GM23248 (cell line): Measurements from ENCODE around the gene P2RX1. TPM values are rescaled to one million over a fixed set of nuclear protein-coding genes. Genes with fewer than 3 reads are reported as not detected.

Experiments used
- DNase-seq: peaks from one replicate; pipeline ENCODE4 v3.0.0-alpha.2; 2015
- H2AFZ ChIP-seq: fragments of 200-600 bp; sonication (generic); 2 replicates; pipeline ENCODE4 v1.6.1; 2016; ENCODE audit warnings: antibody characterized with exemption
- H3F3A ChIP-seq: fragments of 200-600 bp; sonication (generic); 2 replicates; pipeline ENCODE4 v1.6.1; 2016; ENCODE audit warnings: mild to moderate bottlenecking, antibody characterized with exemption, mixed run types; ENCODE audit not compliant: insufficient read depth
- H3K27ac ChIP-seq: fragments of 200-600 bp; sonication (generic); 2 replicates; pipeline ENCODE4 v1.5.1; 2016; ENCODE audit warnings: mild to moderate bottlenecking
- H3K27me3 ChIP-seq: fragments of 200-600 bp; sonication (generic); replicated peaks from 2 replicates; pipeline ENCODE4 v1.6.1; 2016; ENCODE audit warnings: mild to moderate bottlenecking; ENCODE audit not compliant: insufficient read depth
- H3K36me3 ChIP-seq: fragments of 200-600 bp; sonication (generic); 2 replicates; pipeline ENCODE4 v1.6.1; 2016; ENCODE audit warnings: low read depth, mild to moderate bottlenecking
- H3K4me1 ChIP-seq: fragments of 200-600 bp; sonication (generic); 2 replicates; pipeline ENCODE4 v1.6.1; 2016; ENCODE audit warnings: mild to moderate bottlenecking; ENCODE audit not compliant: insufficient read depth
- H3K4me2 ChIP-seq: fragments of 200-600 bp; sonication (generic); one replicate; pipeline ENCODE4 v1.6.1; 2016; ENCODE audit warnings: mild to moderate bottlenecking; ENCODE audit not compliant: unreplicated experiment
- H3K4me3 ChIP-seq: fragments of 200-600 bp; sonication (generic); 2 replicates; pipeline ENCODE4 v1.5.1; 2016; ENCODE audit warnings: mild to moderate bottlenecking
- H3K79me2 ChIP-seq: fragments of 200-600 bp; sonication (generic); 2 replicates; pipeline ENCODE4 v1.6.1; 2016; ENCODE audit warnings: mild to moderate bottlenecking; ENCODE audit not compliant: insufficient read depth
- H3K9ac ChIP-seq: fragments of 200-600 bp; sonication (generic); 2 replicates; pipeline ENCODE4 v1.6.1; 2016; ENCODE audit warnings: mild to moderate bottlenecking
- H3K9me2 ChIP-seq: fragments of 200-600 bp; sonication (generic); 2 replicates; pipeline ENCODE4 v1.6.1; 2016; ENCODE audit warnings: mixed run types, mild to moderate bottlenecking, moderate library complexity; ENCODE audit not compliant: insufficient read depth
- H3K9me3 ChIP-seq: fragments of 200-600 bp; sonication (generic); one replicate; pipeline ENCODE4 v1.6.1; 2017; ENCODE audit warnings: low read depth
- H4K20me1 ChIP-seq: fragments of 200-600 bp; sonication (generic); 2 replicates; pipeline ENCODE4 v1.6.0; 2016; ENCODE audit not compliant: insufficient read depth
- EZH2 ChIP-seq: fragments of 200-600 bp; sonication (generic); IDR thresholded peaks from 2 replicates; pipeline ENCODE4 v1.6.1; 2018; ENCODE audit warnings: antibody characterized with exemption, mild to moderate bottlenecking; ENCODE audit not compliant: insufficient read depth, poor library complexity, severe bottlenecking
- EZH2phosphoT487 ChIP-seq: fragments of 200-600 bp; sonication (generic); IDR thresholded peaks from 2 replicates; pipeline ENCODE4 v1.6.1; 2018; ENCODE audit warnings: antibody characterized with exemption, moderate library complexity, mild to moderate bottlenecking, low read depth; ENCODE audit not compliant: insufficient read depth
- WGBS, 2 experiments: methylation state at CpG; one replicate each; pipeline ENCODE4 v1.1.6; 2015 to 2017; ENCODE audit warnings: low lambda C conversion rate in 2 of 2, low coverage in 1 of 2; ENCODE audit errors: missing lambda C conversion rate in 2 of 2; 5-methylcytosine and 5-hydroxymethylcytosine counted together
- in situ Hi-C: fragments of 300-500 bp; cut with MboI; formaldehyde crosslinking; loops from 2 replicates; pipeline ENCODE4 v1.15.0; 2020
- polyA plus RNA-seq: library from polyadenylated mRNA; unstranded; fragments of >200 nt; fragmentation: Nextera tagmentation; extraction: Ambion mirVana; gene quantifications from 2 replicates; pipeline ENCODE4 v1.2.1, GENCODE V29; 2016
- total RNA-seq: library from RNA; depleted of rRNA; stranded (reverse); fragments of >200 nt; shearing (Covaris generic); gene quantifications from 2 replicates; pipeline ENCODE4 v1.2.3, GENCODE V29; 2014

The P2RX1 gene
- total and polyA plus RNA-seq, 2 experiments from 2014 or later: not detected

GRCh38 chr17:3919123-3919624, 2.9 kb upstream of the P2RX1 start:
- no peak overlapping the region for H3K27ac ChIP-seq
- no peaks in the 10 kb centered on the region for H4K20me1 ChIP-seq
- no peaks in the 10 kb centered on the region for H3F3A ChIP-seq
- H3K36me3 ChIP-seq: no peaks in the 10 kb centered on the region
- H2AFZ ChIP-seq: no peak overlapping the region
- 86 to 87% methylated on average over 14 to 19 of the region's 22 CpGs for WGBS, 2 experiments
- no peak for DNase-seq
- H3K4me3 ChIP-seq: no peak overlapping the region
- no peak overlapping the region for H3K9ac ChIP-seq
- TF ChIP-seq EZH2phosphoT487 (no peak), EZH2 (no peak)
- H3K9me3 ChIP-seq: no peaks in the 10 kb centered on the region
- in situ Hi-C loops: loop anchor here (10.0 kb wide), 1 partner anchor 86 kb away; no protein-coding TSS in a partner anchor
- no peaks in the 10 kb centered on the region for H3K9me2 ChIP-seq
- H3K4me1 ChIP-seq: no peaks in the 10 kb centered on the region
- no peaks in the 10 kb centered on the region for H3K79me2 ChIP-seq
- no peaks in the 10 kb centered on the region for H3K27me3 ChIP-seq
- no peak overlapping the region for H3K4me2 ChIP-seq

DNA sequence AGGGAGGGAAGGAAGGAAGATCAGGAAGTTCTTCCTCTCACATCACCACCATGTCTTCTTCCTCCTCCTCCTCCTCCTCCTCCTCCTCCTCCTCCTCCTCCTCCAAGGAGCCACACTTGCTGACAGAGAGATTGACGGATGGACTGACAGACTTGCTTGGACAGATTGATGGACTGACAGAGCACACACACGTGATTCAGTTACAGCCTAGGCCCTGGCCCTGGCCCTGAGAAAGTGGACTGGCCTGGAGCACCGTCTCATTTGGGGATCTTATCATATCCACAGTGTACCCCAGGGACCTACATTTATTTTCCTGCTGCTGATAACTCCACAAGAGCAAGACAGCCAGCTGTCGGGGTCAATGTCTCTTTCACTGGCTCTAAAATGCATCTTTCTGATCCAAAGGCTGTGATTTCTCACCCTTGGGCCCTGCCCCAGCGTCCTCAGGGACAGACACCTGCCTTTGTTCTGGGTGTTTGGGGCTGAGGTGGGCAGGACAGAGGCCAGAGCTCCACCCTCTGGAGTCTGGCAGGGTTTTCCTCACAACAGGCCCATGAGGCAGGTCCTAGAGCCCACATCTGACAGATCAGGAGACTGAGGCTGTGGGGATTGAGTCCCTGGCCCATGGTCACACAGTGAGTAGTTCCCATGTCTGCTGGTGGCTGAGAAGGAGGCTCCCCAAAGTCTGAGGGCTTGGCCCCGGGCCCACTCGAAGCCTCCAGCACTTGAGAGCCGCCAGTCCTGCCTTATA, 2.3 kb upstream of the P2RX1 start:
- in situ Hi-C loops: loop anchor here (10.0 kb wide), 1 partner anchor 86 kb away; no protein-coding TSS in a partner anchor
- Histone ChIP-seq H3K4me1 (no peaks in the 10 kb centered on the region), H3K9me3 (no peaks in the 10 kb centered on the region), H3F3A (no peaks in the 10 kb centered on the region), H3K27me3 (no peaks in the 10 kb centered on the region), H3K36me3 (no peaks in the 10 kb centered on the region), H3K9me2 (no peaks in the 10 kb centered on the region), H3K79me2 (no peaks in the 10 kb centered on the region), H4K20me1 (no peaks in the 10 kb centered on the region), H3K27ac (no peak overlapping the region), H3K4me2 (no peak overlapping the region), H3K4me3 (no peak overlapping the region), H2AFZ (no peak overlapping the region), H3K9ac (no peak overlapping the region)
- WGBS, 2 experiments: 72 to 73% methylated on average over 6 to 8 of the region's 8 CpGs
- TF ChIP-seq EZH2 (no peak), EZH2phosphoT487 (no peak)
- no peak for DNase-seq

DNA sequence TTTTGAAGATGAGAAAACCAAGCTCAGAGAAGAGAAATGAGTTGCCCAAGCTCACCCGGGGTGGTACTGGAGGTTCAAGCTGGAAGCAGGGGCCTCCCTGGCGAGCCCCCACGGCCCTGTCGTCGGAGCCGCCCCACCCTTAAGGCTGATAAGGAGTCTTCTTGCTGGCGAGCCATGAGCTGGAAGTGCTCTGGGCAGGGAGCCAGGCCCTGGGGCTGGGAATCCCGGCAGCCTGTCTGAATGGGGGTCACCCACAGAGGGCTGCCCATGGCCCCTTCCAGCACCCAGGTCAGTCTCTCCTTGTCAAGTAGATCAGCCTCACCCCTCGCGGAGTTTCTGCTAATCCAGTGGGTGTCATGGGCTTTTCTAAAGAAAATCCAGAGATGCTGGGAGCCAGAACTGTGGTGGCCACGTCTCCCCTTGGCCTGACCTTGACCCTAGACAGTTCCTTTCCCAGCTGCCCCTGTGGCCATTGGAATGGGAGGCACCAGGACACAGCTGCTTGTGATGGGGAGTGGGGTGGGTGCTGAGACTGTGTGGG, 1.2 kb upstream of the P2RX1 start:
- in situ Hi-C loops: loop anchor here (10.0 kb wide), 1 partner anchor 87 kb away; no protein-coding TSS in a partner anchor
- Histone ChIP-seq H4K20me1 (no peaks in the 10 kb centered on the region), H3K4me3 (no peak overlapping the region), H3K4me2 (no peak overlapping the region), H3K36me3 (no peaks in the 10 kb centered on the region), H3K9ac (no peak overlapping the region), H3K79me2 (no peaks in the 10 kb centered on the region), H3K9me3 (no peaks in the 10 kb centered on the region), H3K4me1 (no peaks in the 10 kb centered on the region), H3K9me2 (no peaks in the 10 kb centered on the region), H2AFZ (no peak overlapping the region), H3F3A (no peaks in the 10 kb centered on the region), H3K27ac (no peak overlapping the region), H3K27me3 (no peaks in the 10 kb centered on the region)
- DNase-seq: no peak
- TF ChIP-seq EZH2phosphoT487 (no peak), EZH2 (no peak)
- 66 to 72% methylated on average over 11 of the region's 11 CpGs for WGBS, 2 experiments

- WGBS, 2 experiments: 79 to 88% methylated on average over 10 of the region's 10 CpGs
- Histone ChIP-seq H3K79me2 (no peaks in the 10 kb centered on the region), H3K9me3 (no peaks in the 10 kb centered on the region), H3K36me3 (no peaks in the 10 kb centered on the region), H3K27me3 (no peaks in the 10 kb centered on the region), H3K4me2 (no peak overlapping the region), H4K20me1 (no peaks in the 10 kb centered on the region), H3K27ac (no peak overlapping the region), H2AFZ (no peak overlapping the region), H3K9me2 (no peaks in the 10 kb centered on the region), H3K4me1 (no peaks in the 10 kb centered on the region), H3F3A (no peaks in the 10 kb centered on the region), H3K4me3 (no peak overlapping the region), H3K9ac (no peak overlapping the region)
- in situ Hi-C loops: loop anchor here (10.0 kb wide), 1 partner anchor 88 kb away; no protein-coding TSS in a partner anchor
- no peak for TF ChIP-seq EZH2
- no peak for TF ChIP-seq EZH2phosphoT487
- DNase-seq: no peak
These were observed 560 bp upstream of the P2RX1 start for GRCh38 chr17:3916825-3917224.
